Sigmoid colon (tissue), 7 donors: Measurements from ENCODE around the gene MIGA2. TPM values are rescaled to one million over a fixed set of nuclear protein-coding genes. Genes with fewer than 3 reads are reported as not detected.
A peak's percentile ranks its signal among the peaks of the same experiment; 100 is the strongest.

ENCODE experiments used
- DNase-seq: peaks from one replicate; pipeline ENCODE4 v3.0.0-alpha.2; 2019
- H3K27ac ChIP-seq, 4 donors: fragments of 200-600 bp; sonication (generic); one replicate each; pipeline ENCODE4 v1.5.1; 2016 to 2019; ENCODE audit warnings: mild to moderate bottlenecking in 1 of 4
- H3K27me3 ChIP-seq, 3 donors: fragments of 200-600 bp; sonication (generic); one replicate each; pipeline ENCODE4 v1.5.1; 2019; ENCODE audit warnings: mild to moderate bottlenecking in 1 of 3
- H3K36me3 ChIP-seq, 4 donors: fragments of 200-600 bp; sonication (generic); one replicate each; pipeline ENCODE4 v1.5.1; 2016 to 2019
- H3K4me1 ChIP-seq, 4 donors: fragments of 200-600 bp; sonication (generic); one replicate each; pipeline ENCODE4 v1.5.1; 2017 to 2019
- H3K4me3 ChIP-seq, 4 donors: fragments of 200-600 bp; sonication (generic); one replicate each; pipeline ENCODE4 v1.5.1; 2017 to 2019; ENCODE audit warnings: mild to moderate bottlenecking in 2 of 4, moderate library complexity in 1 of 4
- H3K9me3 ChIP-seq, 4 donors: fragments of 200-600 bp in 3 of 4; sonication (generic) in 3 of 4; one replicate each; pipeline versions ENCODE4 v1.5.1 to v1.6.1; 2013 to 2019
- EP300 ChIP-seq, 4 donors: sonication (generic); formaldehyde crosslinking; IDR thresholded peaks; one replicate each; pipeline ENCODE4 v1.6.1; 2017; ENCODE audit warnings: antibody characterized with exemption in 4 of 4
- POLR2A ChIP-seq, 2 donors: fragments of 450-650 bp; IDR thresholded peaks; one replicate each; pipeline ENCODE4 v1.6.1; 2016; ENCODE audit warnings: antibody characterized with exemption in 2 of 2, mild to moderate bottlenecking in 2 of 2, moderate library complexity in 2 of 2
- POLR2AphosphoS5 ChIP-seq, 4 donors: sonication (generic); formaldehyde crosslinking; IDR thresholded peaks; one replicate each; pipeline ENCODE4 v1.6.1; 2017; ENCODE audit warnings: antibody characterized with exemption in 4 of 4
- WGBS, 2 donors: extraction: QIAGEN DNeasy Blood & Tissue Kit; methylation state at CpG; one replicate each; pipeline ENCODE4 v1.1.7; 2013; 5-methylcytosine and 5-hydroxymethylcytosine counted together
- intact Hi-C: fragments of 100-400 bp; cut with DNase I; formaldehyde crosslinking; loops from one replicate; pipeline ENCODE4 v1.15.1; 2023
- polyA plus RNA-seq, 3 donors: library from polyadenylated mRNA; stranded (reverse); fragments of 200-250 nt; gene quantifications; one replicate each; pipeline ENCODE4 v1.2.3, GENCODE V29; 2013
- total RNA-seq, 4 donors: library from RNA; depleted of rRNA; stranded (reverse); fragments of >200 nt; gene quantifications; one replicate each; pipeline ENCODE4 v1.1.0, GENCODE V29; 2016
- TF ChIP-seq, protein P1 (sequence below), 4 experiments: fragments of 450-650 bp in 3 of 4; fragments of 200-600 bp in 1 of 4; IDR thresholded peaks; one replicate each; pipeline ENCODE4 v1.5.1; 2016 to 2019; ENCODE audit warnings: antibody characterized with exemption in 4 of 4, mild to moderate bottlenecking in 3 of 4, moderate library complexity in 2 of 4
- donor health status: healthy with polysubstance abuse.
- donor health status: Bipolar disorder and iron deficiency.
- donor health status: healthy.

The MIGA2 gene
- total and polyA plus RNA-seq, 7 donors, result 8.4 to 44.3 (median 21.4) TPM

DNA sequence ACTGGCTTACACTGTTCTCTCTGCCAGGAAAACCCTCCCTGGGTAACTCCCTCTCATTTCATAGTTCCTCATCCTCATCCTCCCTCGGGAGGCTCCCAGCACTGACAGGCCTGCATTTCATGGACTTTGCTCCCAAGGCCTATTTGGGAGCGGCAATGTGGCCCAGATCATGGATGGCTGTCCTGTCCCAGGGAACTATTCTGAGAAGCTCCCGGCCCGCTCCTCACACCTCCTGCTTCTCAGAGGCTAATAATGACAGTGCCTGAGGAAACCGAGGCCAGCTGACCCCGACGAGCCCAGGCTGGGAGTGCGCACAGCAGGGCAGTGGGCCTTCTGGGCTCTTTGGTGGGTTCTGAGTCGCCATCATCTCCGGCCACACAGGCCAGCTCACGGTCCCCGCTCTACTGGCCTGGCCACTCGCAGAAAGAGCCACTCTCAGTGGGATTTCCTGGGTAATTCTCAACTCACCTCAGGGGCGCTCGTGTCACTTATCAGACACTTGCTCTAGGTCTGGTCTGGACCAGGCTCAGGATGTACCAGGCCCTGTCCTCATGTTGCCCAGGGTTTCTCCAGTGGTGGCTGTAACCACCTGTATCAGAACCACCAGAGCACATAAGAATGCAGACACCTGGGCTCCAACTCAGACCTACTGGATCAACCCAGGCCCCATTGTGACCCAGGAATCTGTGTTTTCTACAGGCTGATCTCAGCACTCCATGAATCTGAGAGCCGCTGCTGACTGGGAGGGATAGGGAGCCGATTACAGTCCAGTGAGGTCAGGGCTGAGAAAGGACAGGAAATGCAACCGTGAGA, 42.5 kb downstream of the MIGA2 start:
- Histone ChIP-seq H3K27ac (no peak overlapping the region), H3K27me3 (no peaks in the 10 kb centered on the region), H3K4me3 (no peak overlapping the region), H3K9me3 (no peaks in the 10 kb centered on the region), H3K36me3 (no peaks in the 10 kb centered on the region), H3K4me1 (peaks cover 0 to 23% (median 17%) of the 10 kb centered on the region in 4 donors)
- 61 to 82% methylated on average over 18 of the region's 18 CpGs for WGBS, 2 donors
- intact Hi-C loops, result no loop called here
- DNase-seq, result no peak
- TF ChIP-seq EP300 (IDR thresholded peaks at IDR 0.05), result no peak
- TF ChIP-seq, protein P1, sequence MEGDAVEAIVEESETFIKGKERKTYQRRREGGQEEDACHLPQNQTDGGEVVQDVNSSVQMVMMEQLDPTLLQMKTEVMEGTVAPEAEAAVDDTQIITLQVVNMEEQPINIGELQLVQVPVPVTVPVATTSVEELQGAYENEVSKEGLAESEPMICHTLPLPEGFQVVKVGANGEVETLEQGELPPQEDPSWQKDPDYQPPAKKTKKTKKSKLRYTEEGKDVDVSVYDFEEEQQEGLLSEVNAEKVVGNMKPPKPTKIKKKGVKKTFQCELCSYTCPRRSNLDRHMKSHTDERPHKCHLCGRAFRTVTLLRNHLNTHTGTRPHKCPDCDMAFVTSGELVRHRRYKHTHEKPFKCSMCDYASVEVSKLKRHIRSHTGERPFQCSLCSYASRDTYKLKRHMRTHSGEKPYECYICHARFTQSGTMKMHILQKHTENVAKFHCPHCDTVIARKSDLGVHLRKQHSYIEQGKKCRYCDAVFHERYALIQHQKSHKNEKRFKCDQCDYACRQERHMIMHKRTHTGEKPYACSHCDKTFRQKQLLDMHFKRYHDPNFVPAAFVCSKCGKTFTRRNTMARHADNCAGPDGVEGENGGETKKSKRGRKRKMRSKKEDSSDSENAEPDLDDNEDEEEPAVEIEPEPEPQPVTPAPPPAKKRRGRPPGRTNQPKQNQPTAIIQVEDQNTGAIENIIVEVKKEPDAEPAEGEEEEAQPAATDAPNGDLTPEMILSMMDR (IDR thresholded peaks at IDR 0.05), result no peak
- no peak for TF ChIP-seq POLR2AphosphoS5 (IDR thresholded peaks at IDR 0.05)
- TF ChIP-seq POLR2A (IDR thresholded peaks at IDR 0.05), result no peak

DNA sequence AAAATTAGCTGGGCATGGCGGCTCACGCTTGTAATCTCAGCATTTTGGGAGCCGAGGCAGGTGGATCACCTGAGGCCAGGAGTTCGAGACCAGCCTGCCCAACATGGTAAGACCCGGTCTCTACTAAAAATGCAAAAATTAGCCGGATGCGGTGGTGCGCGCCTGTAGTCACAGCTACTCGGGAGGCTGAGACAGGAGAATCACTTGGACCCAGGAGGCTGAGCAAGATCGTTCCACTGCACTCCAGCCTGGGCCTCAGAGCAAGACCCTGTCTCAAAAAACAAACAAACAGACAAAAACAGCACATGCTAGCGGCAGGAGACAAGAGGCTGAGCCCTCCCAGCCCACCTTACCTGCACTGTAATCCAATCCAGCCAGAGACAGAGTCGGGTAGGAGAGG, 43.4 kb downstream of the MIGA2 start:
- H3K27ac ChIP-seq, result no peak overlapping the region
- peak overlapping the region in 2 of 4 donors; percentile 82 to 85 for H3K4me3 ChIP-seq
- intact Hi-C loops, result loop anchor here (5.0 kb wide), 1 partner anchor 43 kb away; the partner anchor contains the start of gene MIGA2

DNA sequence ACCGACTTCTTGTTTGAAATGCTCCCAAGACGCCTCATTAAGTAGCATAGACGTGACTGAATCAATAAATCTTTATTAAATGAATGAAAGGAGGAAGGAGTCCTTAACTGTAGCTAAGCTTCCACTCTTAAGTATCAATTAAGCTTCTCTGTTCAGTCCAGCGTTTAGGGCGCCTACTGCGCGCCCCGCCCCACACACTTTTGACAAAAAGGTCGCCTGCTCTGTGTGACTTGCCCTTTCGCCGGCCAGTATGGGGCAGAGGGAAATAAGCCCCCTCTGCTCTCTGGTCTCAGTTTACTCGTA, 43.8 kb downstream of the MIGA2 start:
- intact Hi-C loops, result loop anchor here (5.0 kb wide), 1 partner anchor 43 kb away; the partner anchor contains the start of gene MIGA2
- H3K36me3 ChIP-seq, result peaks cover 0 to 9% (median 2%) of the 10 kb centered on the region in 4 donors
- WGBS, 2 donors, result 8 to 31% methylated on average over 12 of the region's 12 CpGs
- peaks cover 0 to 23% (median 17%) of the 10 kb centered on the region in 4 donors for H3K4me1 ChIP-seq
- peak overlapping the region; percentile 63 to 85 (median 80) for H3K4me3 ChIP-seq
- DNase-seq, result no peak
- peak overlapping the region; percentile 55 to 92 (median 75) for H3K27ac ChIP-seq
- no peaks in the 10 kb centered on the region for H3K27me3 ChIP-seq
- TF ChIP-seq, protein P1 (IDR thresholded peaks at IDR 0.05), result no peak
- TF ChIP-seq POLR2A (IDR thresholded peaks at IDR 0.05), result no peak
- TF ChIP-seq EP300 (IDR thresholded peaks at IDR 0.05), result no peak
- TF ChIP-seq POLR2AphosphoS5 (IDR thresholded peaks at IDR 0.05), result no peak
- H3K9me3 ChIP-seq, result no peaks in the 10 kb centered on the region

More for the DNA sequence above, 43.4 kb downstream of the MIGA2 start:
- DNase-seq, result no peak
- peaks cover 0 to 4% (median under 1%) of the 10 kb centered on the region in 4 donors for H3K36me3 ChIP-seq
- H3K4me1 ChIP-seq, result peaks cover 0 to 23% (median 17%) of the 10 kb centered on the region in 4 donors
- WGBS, 2 donors, result 88 to 90% methylated on average over 13 of the region's 13 CpGs
- no peaks in the 10 kb centered on the region for H3K27me3 ChIP-seq
- TF ChIP-seq POLR2A (IDR thresholded peaks at IDR 0.05) (no peak), POLR2AphosphoS5 (IDR thresholded peaks at IDR 0.05) (no peak), EP300 (IDR thresholded peaks at IDR 0.05) (no peak)
- TF ChIP-seq, protein P1 (IDR thresholded peaks at IDR 0.05), result no peak
- H3K9me3 ChIP-seq, result no peaks in the 10 kb centered on the region

DNA sequence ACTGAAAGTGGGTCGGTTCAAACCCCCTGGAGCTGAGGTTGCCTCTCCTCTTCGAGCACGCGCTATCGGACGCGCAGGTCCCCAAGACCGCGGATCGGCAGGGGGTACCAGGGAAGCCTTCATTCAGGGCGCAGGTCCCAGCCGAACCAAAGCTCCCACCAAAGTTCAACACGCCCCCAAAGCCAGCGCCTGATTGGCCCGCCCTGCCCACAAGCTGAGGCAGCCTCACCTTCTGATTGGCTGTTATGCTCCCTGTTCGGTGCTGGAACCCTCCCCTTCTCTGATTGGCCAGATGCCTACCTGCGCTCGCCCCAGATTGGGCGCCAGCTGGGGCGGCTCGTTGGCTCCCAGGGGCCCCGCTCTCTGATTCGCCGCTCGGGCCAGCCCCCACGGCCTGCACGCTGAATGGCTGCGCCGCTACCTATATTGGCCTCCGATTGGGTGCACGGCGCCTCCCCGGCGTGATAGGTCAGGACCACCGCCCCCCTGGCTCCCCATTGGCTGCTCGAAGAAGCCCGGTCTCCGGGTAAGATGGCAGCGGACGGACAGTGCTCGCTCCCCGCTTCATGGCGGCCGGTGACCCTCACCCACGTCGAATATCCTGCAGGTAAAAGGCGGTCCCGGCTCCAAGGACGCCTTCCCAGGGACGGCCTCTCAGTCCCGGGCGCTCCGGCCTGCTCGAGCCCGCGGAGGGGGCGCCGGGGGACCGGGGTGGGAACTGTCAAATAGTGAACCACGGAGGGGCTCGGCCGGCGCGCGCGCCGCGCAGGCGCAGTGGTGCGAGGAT, 44.4 kb downstream of the MIGA2 start, which contains the start of gene DOLPP1:
TSS of gene DOLPP1 (plus strand) at position 511 of the 787 bp plus-strand sequence. CDS start at position 532, 21 bp downstream.
- intact Hi-C loops, result loop anchor here (5.0 kb wide), 1 partner anchor 43 kb away; the partner anchor contains the start of gene MIGA2
- WGBS, 2 donors, result 0 to 3% methylated on average over 70 of the region's 70 CpGs
- peaks cover 0 to 23% (median 17%) of the 10 kb centered on the region in 4 donors for H3K4me1 ChIP-seq

More for the DNA sequence above, 44.4 kb downstream of the MIGA2 start, which contains the start of gene DOLPP1:
- H3K27me3 ChIP-seq, result no peaks in the 10 kb centered on the region
- H3K36me3 ChIP-seq, result peaks cover 0 to 14% (median 6%) of the 10 kb centered on the region in 4 donors
- DNase-seq, result peak; percentile 100
- TF ChIP-seq POLR2AphosphoS5 (IDR thresholded peaks at IDR 0.05), result peak; percentile 28 to 90 (median 78)
- TF ChIP-seq POLR2A (IDR thresholded peaks at IDR 0.05), result peak; percentile 35 to 76
- TF ChIP-seq, protein P1 (IDR thresholded peaks at IDR 0.05), result no peak
- peak within 1 kb of the TSS; percentile 83 to 92 (median 86) for H3K27ac ChIP-seq
- H3K4me3 ChIP-seq, result peak within 1 kb of the TSS; percentile 63 to 85 (median 80)
- no peaks in the 10 kb centered on the region for H3K9me3 ChIP-seq
